HG02763 (cell line): Measurements from ENCODE around the gene CSMD2.

Experiments used
- ATAC-seq: cut with Tn5 transposase; IDR thresholded peaks from one replicate; pipeline ENCODE4 v1.9.1; 2021; ENCODE audit warnings: mild to moderate bottlenecking, moderate library complexity; ENCODE audit not compliant: unreplicated experiment

The CSMD2 gene

GRCh38 chr1:33914531-33914930, 250.5 kb downstream of the CSMD2 start:
- ATAC-seq: no peak

- ATAC-seq: no peak
Measured at GRCh38 chr1:33908324-33908956, 256.6 kb downstream of the CSMD2 start.

- no peak for ATAC-seq
Measured at GRCh38 chr1:33906156-33906555, 258.9 kb downstream of the CSMD2 start.

- no peak for ATAC-seq
Measured at GRCh38 chr1:33905241-33905640, 259.8 kb downstream of the CSMD2 start.

GRCh38 chr1:33903210-33903589, 261.8 kb downstream of the CSMD2 start:
- peak; percentile 60 for ATAC-seq

- peak; percentile 80 for ATAC-seq
Measured at GRCh38 chr1:33902486-33903209, 262.4 kb downstream of the CSMD2 start.

- no peak for ATAC-seq
Measured at GRCh38 chr1:33899746-33900145, 265.3 kb downstream of the CSMD2 start.

GRCh38 chr1:33898881-33899280, 266.1 kb downstream of the CSMD2 start:
- ATAC-seq: no peak

- no peak for ATAC-seq
Measured at GRCh38 chr1:33898406-33898805, 266.6 kb downstream of the CSMD2 start.

GRCh38 chr1:33897092-33897725, 267.8 kb downstream of the CSMD2 start:
- no peak for ATAC-seq

- no peak for ATAC-seq
Measured at GRCh38 chr1:33895976-33896375, 269.1 kb downstream of the CSMD2 start.

- no peak for ATAC-seq
Measured at GRCh38 chr1:33895396-33895795, 269.6 kb downstream of the CSMD2 start.

GRCh38 chr1:33893147-33893830, 271.7 kb downstream of the CSMD2 start:
- no peak for ATAC-seq

- ATAC-seq: no peak
Measured at GRCh38 chr1:33886496-33886895, 278.5 kb downstream of the CSMD2 start.

GRCh38 chr1:33880305-33880704, 284.7 kb downstream of the CSMD2 start:
- ATAC-seq: no peak

- no peak for ATAC-seq
Measured at GRCh38 chr1:33878392-33878791, 286.6 kb downstream of the CSMD2 start.

- no peak for ATAC-seq
Measured at GRCh38 chr1:33876970-33877650, 287.9 kb downstream of the CSMD2 start.

GRCh38 chr1:33875862-33876261, 289.2 kb downstream of the CSMD2 start:
- ATAC-seq: no peak

- ATAC-seq: no peak
Measured at GRCh38 chr1:33874636-33875035, 290.4 kb downstream of the CSMD2 start.

- no peak for ATAC-seq
Measured at GRCh38 chr1:33872683-33873082, 292.3 kb downstream of the CSMD2 start.

- ATAC-seq: no peak
Measured at GRCh38 chr1:33872275-33872674, 292.8 kb downstream of the CSMD2 start.
